GM19328 (cell line): Measurements from ENCODE around the gene ALDH3A2.

Experiments
- ATAC-seq: cut with Tn5 transposase; IDR thresholded peaks from one replicate; pipeline ENCODE4 v1.9.1; 2021; ENCODE audit warnings: mild to moderate bottlenecking, moderate library complexity; ENCODE audit not compliant: unreplicated experiment

ALDH3A2 gene

GRCh38 chr17:19713901-19714361 lies 65.4 kb downstream of the ALDH3A2 start:
- ATAC-seq, result no peak

GRCh38 chr17:19714542-19715411 lies 66.2 kb downstream of the ALDH3A2 start:
- no peak for ATAC-seq

- no peak for ATAC-seq
Observed at GRCh38 chr17:19716108-19717030, 67.8 kb downstream of the ALDH3A2 start, which contains the start of gene SLC47A2. TSS of gene SLC47A2 (minus strand) at chr17:19716584. CDS start at chr17:19716555, 29 bp downstream.

- no peak for ATAC-seq
Observed at GRCh38 chr17:19717031-19717360, 68.4 kb downstream of the ALDH3A2 start.

GRCh38 chr17:19717411-19717908 lies 68.9 kb downstream of the ALDH3A2 start:
- ATAC-seq, result no peak

GRCh38 chr17:19718041-19718612 lies 69.6 kb downstream of the ALDH3A2 start:
- ATAC-seq, result no peak

GRCh38 chr17:19718613-19719354 lies 70.2 kb downstream of the ALDH3A2 start:
- ATAC-seq, result no peak

GRCh38 chr17:19719355-19720209 lies 71.0 kb downstream of the ALDH3A2 start:
- ATAC-seq, result no peak

- no peak for ATAC-seq
Observed at GRCh38 chr17:19720210-19720475, 71.6 kb downstream of the ALDH3A2 start.

- ATAC-seq, result no peak
Observed at GRCh38 chr17:19720631-19721426, 72.3 kb downstream of the ALDH3A2 start.

- ATAC-seq, result no peak
Observed at GRCh38 chr17:19723964-19724363, 75.4 kb downstream of the ALDH3A2 start.

GRCh38 chr17:19724501-19725420 lies 76.2 kb downstream of the ALDH3A2 start:
- ATAC-seq, result no peak

GRCh38 chr17:19725486-19725885 lies 76.9 kb downstream of the ALDH3A2 start:
- ATAC-seq, result no peak

- no peak for ATAC-seq
Observed at GRCh38 chr17:19726631-19727376, 78.3 kb downstream of the ALDH3A2 start.
